H9 (cell line): ENCODE results near the gene TEX11. TPM values are rescaled to one million over a fixed set of nuclear protein-coding genes. Genes with fewer than 3 reads are reported as not detected.

ENCODE experiments used
- DNase-seq: peaks from one replicate; pipeline ENCODE4 v3.0.0-alpha.2; 2017
- H2AFZ ChIP-seq: one replicate; pipeline ENCODE4 v1.6.1; 2013; ENCODE audit warnings: mild to moderate bottlenecking, low read length, control low read depth, moderate library complexity
- H2AK5ac ChIP-seq: 2 replicates; pipeline ENCODE4 v1.6.1; 2013; ENCODE audit warnings: low read length, control low read depth, mixed read lengths; ENCODE audit not compliant: insufficient read length
- H2BK120ac ChIP-seq: one replicate; pipeline ENCODE4 v1.6.1; 2013; ENCODE audit warnings: low read depth, mild to moderate bottlenecking, low read length, control low read depth, inconsistent platforms; ENCODE audit not compliant: poor library complexity, severe bottlenecking
- H2BK12ac ChIP-seq: 2 replicates; pipeline ENCODE4 v1.6.1; 2013; ENCODE audit warnings: low read length, control low read depth, mixed read lengths, low read depth; ENCODE audit not compliant: insufficient read length
- H2BK15ac ChIP-seq: 2 replicates; pipeline ENCODE4 v1.6.1; 2013; ENCODE audit warnings: low read depth, low read length, control low read depth
- H2BK20ac ChIP-seq: one replicate; pipeline ENCODE4 v1.6.1; 2013; ENCODE audit warnings: low read depth, mild to moderate bottlenecking, low read length, control low read depth, inconsistent platforms; ENCODE audit not compliant: poor library complexity, severe bottlenecking
- H2BK5ac ChIP-seq: 2 replicates; pipeline ENCODE4 v1.6.1; 2013; ENCODE audit warnings: low read length, control low read depth, mixed read lengths; ENCODE audit not compliant: insufficient read length
- H3K14ac ChIP-seq: 2 replicates; pipeline ENCODE4 v1.6.1; 2013; ENCODE audit warnings: low read length, control low read depth; ENCODE audit not compliant: insufficient read depth
- H3K18ac ChIP-seq: 2 replicates; pipeline ENCODE4 v1.6.1; 2013; ENCODE audit warnings: low read depth, mild to moderate bottlenecking, mixed read lengths, low read length, control low read depth; ENCODE audit not compliant: insufficient read length
- H3K23ac ChIP-seq: 2 replicates; pipeline ENCODE4 v1.6.1; 2013; ENCODE audit warnings: low read length, control low read depth, mixed read lengths, low read depth; ENCODE audit not compliant: insufficient read length
- H3K23me2 ChIP-seq: 2 replicates; pipeline ENCODE4 v1.6.1; 2013; ENCODE audit warnings: low read depth, mild to moderate bottlenecking, mixed read lengths, low read length, control low read depth; ENCODE audit not compliant: insufficient read length, poor library complexity, severe bottlenecking
- H3K27ac ChIP-seq: 2 replicates; pipeline ENCODE4 v1.5.1; 2013; ENCODE audit warnings: low read length, control low read depth, mixed read lengths, low read depth; ENCODE audit not compliant: insufficient read length
- H3K27me3 ChIP-seq: 2 replicates; pipeline ENCODE4 v1.6.1; 2013; ENCODE audit warnings: low read length, control low read depth, inconsistent platforms; ENCODE audit not compliant: insufficient read depth
- H3K4ac ChIP-seq: 2 replicates; pipeline ENCODE4 v1.6.1; 2013; ENCODE audit warnings: low read depth, mild to moderate bottlenecking, control low read depth, inconsistent platforms, low read length, moderate library complexity
- H3K4me1 ChIP-seq: 2 replicates; pipeline ENCODE4 v1.6.1; 2013; ENCODE audit warnings: low read length, control low read depth, inconsistent platforms; ENCODE audit not compliant: insufficient read depth
- H3K4me2 ChIP-seq: 2 replicates; pipeline ENCODE4 v1.6.1; 2013; ENCODE audit warnings: low read length, control low read depth, mixed read lengths; ENCODE audit not compliant: insufficient read length, insufficient read depth
- H3K56ac ChIP-seq: 2 replicates; pipeline ENCODE4 v1.6.1; 2013; ENCODE audit warnings: low read depth, mild to moderate bottlenecking, mixed read lengths, low read length, control low read depth; ENCODE audit not compliant: insufficient read length
- H3K79me1 ChIP-seq: 2 replicates; pipeline ENCODE4 v1.6.1; 2013; ENCODE audit warnings: low read depth, mild to moderate bottlenecking, moderate library complexity, low read length, control low read depth, inconsistent platforms; ENCODE audit not compliant: insufficient read depth, poor library complexity, severe bottlenecking
- H3K79me2 ChIP-seq: 2 replicates; pipeline ENCODE4 v1.6.1; 2013; ENCODE audit warnings: low read length, control low read depth, inconsistent platforms; ENCODE audit not compliant: insufficient read depth
- H3K9ac ChIP-seq: 2 replicates; pipeline ENCODE4 v1.6.1; 2013; ENCODE audit warnings: low read length, control low read depth, mixed read lengths; ENCODE audit not compliant: insufficient read length; ENCODE audit errors: extremely low read depth
- H3K9me3 ChIP-seq: one replicate; pipeline ENCODE4 v1.6.1; 2013; ENCODE audit warnings: low read depth, low read length, inconsistent platforms; ENCODE audit not compliant: control insufficient read depth
- H3T11ph ChIP-seq: one replicate; pipeline ENCODE4 v1.6.1; 2013; ENCODE audit warnings: mild to moderate bottlenecking, low read length, control low read depth, inconsistent platforms
- H4K20me1 ChIP-seq: one replicate; pipeline ENCODE4 v1.6.1; 2013; ENCODE audit not compliant: control insufficient read depth, insufficient read length, insufficient read depth
- H4K5ac ChIP-seq: 2 replicates; pipeline ENCODE4 v1.6.1; 2013; ENCODE audit warnings: low read depth, mild to moderate bottlenecking, mixed read lengths, low read length, control low read depth; ENCODE audit not compliant: insufficient read length
- H4K8ac ChIP-seq: replicated peaks from 2 replicates; pipeline ENCODE4 v1.6.1; 2013; ENCODE audit warnings: low read length, control low read depth, mixed read lengths, low read depth; ENCODE audit not compliant: insufficient read length
- H4K91ac ChIP-seq: 2 replicates; pipeline ENCODE4 v1.6.1; 2013; ENCODE audit warnings: low read depth, mild to moderate bottlenecking, moderate library complexity, mixed read lengths, low read length, control low read depth; ENCODE audit not compliant: insufficient read length
- H3K27ac Mint-ChIP-seq, 3 experiments: 2 replicates in 2 of 3; 3 replicates in 1 of 3; pipeline ENCODE4 v1.8.0; 2020 to 2021; ENCODE audit warnings: mixed read lengths in 3 of 3, mild to moderate bottlenecking in 1 of 3, moderate library complexity in 1 of 3
- H3K27me3 Mint-ChIP-seq: 2 replicates; pipeline ENCODE4 v1.8.0; 2021; ENCODE audit warnings: low read depth, mild to moderate bottlenecking, moderate library complexity, mixed read lengths
- H3K36me3 Mint-ChIP-seq, 3 experiments: 2 replicates in 2 of 3; 3 replicates in 1 of 3; pipeline ENCODE4 v1.8.0; 2020 to 2021; ENCODE audit warnings: low read depth in 3 of 3, mixed read lengths in 3 of 3; ENCODE audit not compliant: insufficient read depth in 1 of 3
- H3K4me1 Mint-ChIP-seq, 2 experiments: 2 replicates each; pipeline ENCODE4 v1.8.0; 2020; ENCODE audit warnings: mixed read lengths in 2 of 2
- H3K4me3 Mint-ChIP-seq, 2 experiments: 2 replicates in 1 of 2; 3 replicates in 1 of 2; pipeline ENCODE4 v1.8.0; 2020 to 2021; ENCODE audit warnings: mild to moderate bottlenecking in 2 of 2, mixed read lengths in 2 of 2, moderate library complexity in 1 of 2
- H3K9me3 Mint-ChIP-seq, 2 experiments: 2 replicates in 1 of 2; 3 replicates in 1 of 2; pipeline ENCODE4 v1.8.0; 2020; ENCODE audit warnings: mild to moderate bottlenecking in 2 of 2, mixed read lengths in 2 of 2, moderate library complexity in 1 of 2
- CTCF ChIP-seq: fragments of 200-600 bp; sonication (generic); conservative IDR thresholded peaks from 3 replicates; pipeline ENCODE4 v1.8.0; 2021; ENCODE audit warnings: antibody characterized with exemption, mild to moderate bottlenecking
- WGBS: extraction: QIAGEN DNeasy Blood & Tissue Kit; methylation state at CpG from one replicate; pipeline ENCODE4 v1.1.7; 2013; ENCODE audit warnings: missing lambda C conversion rate, low lambda C conversion rate, mixed read lengths; ENCODE audit not compliant: insufficient read length; ENCODE audit errors: extremely low coverage; 5-methylcytosine and 5-hydroxymethylcytosine counted together
- total RNA-seq: library from RNA; stranded (reverse); gene quantifications from 2 replicates; pipeline ENCODE4 v1.2.1, GENCODE V29; 2021

Gene TEX11
- total RNA-seq, 1 experiment from 2014 or later: 0.22 TPM

- H3K9me3 Mint-ChIP-seq: peaks cover 48 to 52% of the 10 kb centered on the region in 2 experiments
- Histone ChIP-seq H2AFZ (no peak overlapping the region), H3K23ac (no peak overlapping the region), H3K9me3 (peaks cover 4% of the 10 kb centered on the region), H3K14ac (no peak overlapping the region), H3K56ac (no peak overlapping the region), H3K4ac (no peak overlapping the region), H2BK12ac (no peak overlapping the region), H3K9ac (no peak overlapping the region), H2AK5ac (no peak overlapping the region), H2BK120ac (no peak overlapping the region), H3K27ac (no peak overlapping the region), H4K20me1 (no peaks in the 10 kb centered on the region), H4K8ac (no peak overlapping the region), H3T11ph (no peak overlapping the region), H3K79me2 (no peaks in the 10 kb centered on the region), H3K18ac (no peak overlapping the region), H3K27me3 (no peaks in the 10 kb centered on the region), H4K5ac (no peak overlapping the region), H3K4me2 (no peak overlapping the region), H4K91ac (no peak overlapping the region), H3K79me1 (no peaks in the 10 kb centered on the region), H2BK20ac (no peak overlapping the region), H2BK15ac (no peak overlapping the region), H3K4me1 (no peaks in the 10 kb centered on the region), H3K23me2 (no peaks in the 10 kb centered on the region), H2BK5ac (no peak overlapping the region)
- H3K4me1 Mint-ChIP-seq: no peaks in the 10 kb centered on the region
- H3K4me3 Mint-ChIP-seq: no peak overlapping the region
- no peaks in the 10 kb centered on the region; the same call in 1 of the 2 replicates for H3K27me3 Mint-ChIP-seq
- no peak for TF ChIP-seq CTCF
- no peak overlapping the region for H3K27ac Mint-ChIP-seq
- no peak for DNase-seq
- WGBS: no CpG with 5 or more reads among the region's 11 CpGs
- peaks cover 0 to 6% (median 0%) of the 10 kb centered on the region in 3 experiments; a peak in 3 of 7 replicates for H3K36me3 Mint-ChIP-seq
These were observed 99.3 kb downstream of the TEX11 start for GRCh38 chrX:70808942-70809940.
